DMS53 treated with DMSO at 0.1 percent for 48 hours (cell line): Measurements from ENCODE around the gene FKBP3.

Experiments
- DNase-seq: peaks from one replicate; lab custom pipeline; 2025; ENCODE audit not compliant: unreplicated experiment; lab: John Stamatoyannopoulos, UW

Gene FKBP3

GRCh38 chr14:45065956-45066355 is 68.3 kb downstream of the FKBP3 start:
- no peak for DNase-seq
